Measurements from ENCODE around the gene NRDC. TPM values are rescaled to one million over a fixed set of nuclear protein-coding genes. Genes with fewer than 3 reads are reported as not detected.
A peak's percentile ranks its signal among the peaks of the same experiment; 100 is the strongest.

NRDC gene
- total RNA-seq, 2 experiments from 2014 or later: 116 to 118 TPM

- Mint-ChIP-seq H3K9me3 (no peaks in the 10 kb centered on the region), H3K27me3 (no peaks in the 10 kb centered on the region), H3K36me3 (peaks cover 9% of the 10 kb centered on the region), H3K27ac (no peak overlapping the region), H3K4me1 (peaks cover 2% of the 10 kb centered on the region), H3K4me3 (no peak overlapping the region)
- no peak for DNase-seq
Observed at GRCh38 chr1:51780927-51781326, 97.6 kb downstream of the NRDC start.

GRCh38 chr1:51776408-51776807, 102.1 kb downstream of the NRDC start:
- peaks cover 12% of the 10 kb centered on the region for H3K4me1 Mint-ChIP-seq
- no peak overlapping the region for H3K27ac Mint-ChIP-seq
- peaks cover 11% of the 10 kb centered on the region for H3K36me3 Mint-ChIP-seq
- no peak overlapping the region for H3K4me3 Mint-ChIP-seq
- H3K27me3 Mint-ChIP-seq: no peaks in the 10 kb centered on the region
- H3K9me3 Mint-ChIP-seq: no peaks in the 10 kb centered on the region
- DNase-seq: no peak

GRCh38 chr1:51768971-51769588, 109.4 kb downstream of the NRDC start:
- no peak overlapping the region for H3K4me3 Mint-ChIP-seq
- H3K36me3 Mint-ChIP-seq: peaks cover 20% of the 10 kb centered on the region
- peaks cover 12% of the 10 kb centered on the region for H3K4me1 Mint-ChIP-seq
- H3K27me3 Mint-ChIP-seq: no peaks in the 10 kb centered on the region
- DNase-seq: no peak
- no peak overlapping the region for H3K27ac Mint-ChIP-seq
- no peaks in the 10 kb centered on the region for H3K9me3 Mint-ChIP-seq

- H3K27me3 Mint-ChIP-seq: no peaks in the 10 kb centered on the region
- peak overlapping the region; percentile 7 for H3K27ac Mint-ChIP-seq
Observed at GRCh38 chr1:51761351-51761750, 117.2 kb downstream of the NRDC start.

DNA sequence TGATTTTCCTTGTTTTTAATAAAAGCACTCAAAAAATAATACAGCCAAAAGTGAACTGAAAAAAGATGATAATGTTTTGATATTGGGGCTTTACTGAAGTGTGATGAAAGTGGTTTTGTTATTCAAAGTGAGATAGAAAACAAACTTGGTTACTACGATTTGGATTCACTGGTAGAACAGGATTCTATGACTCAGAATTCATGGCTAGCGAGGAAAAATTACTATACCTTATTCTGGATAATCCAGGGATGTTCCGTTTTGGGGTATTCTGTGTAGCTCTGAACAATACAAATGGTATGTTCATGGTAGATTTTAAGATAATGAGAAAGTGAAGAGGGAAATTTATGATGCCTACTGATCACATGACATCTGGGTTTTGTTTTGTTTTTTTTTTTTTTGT, 117.7 kb downstream of the NRDC start:
- Mint-ChIP-seq H3K36me3 (peaks cover 3% of the 10 kb centered on the region), H3K4me1 (peaks cover 16% of the 10 kb centered on the region)

More at GRCh38 chr1:51761351-51761750, 117.2 kb downstream of the NRDC start:
- H3K4me3 Mint-ChIP-seq: no peak overlapping the region
- no peaks in the 10 kb centered on the region for H3K9me3 Mint-ChIP-seq
- peaks cover 6% of the 10 kb centered on the region for H3K36me3 Mint-ChIP-seq
- DNase-seq: no peak
- H3K4me1 Mint-ChIP-seq: peaks cover 16% of the 10 kb centered on the region

DNA sequence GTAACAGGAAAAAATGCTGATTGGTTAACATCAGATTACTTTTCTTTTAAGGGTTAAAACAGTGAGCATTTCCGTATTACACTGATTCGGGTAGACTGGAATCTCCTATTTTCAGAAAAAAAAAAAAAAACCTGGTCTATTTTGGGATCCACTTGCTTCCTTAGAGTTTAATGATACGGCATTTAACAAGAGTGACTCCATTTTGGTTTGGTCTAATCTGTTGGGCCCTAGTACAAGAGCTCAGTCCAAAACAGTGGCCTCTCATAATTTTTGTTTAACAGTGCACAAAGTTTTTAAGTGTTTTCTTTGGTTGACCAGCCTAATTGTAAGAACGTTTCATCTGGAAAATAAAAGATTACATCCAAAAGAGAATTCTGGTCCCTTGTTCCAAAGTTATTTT, 120.2 kb downstream of the NRDC start:
- Mint-ChIP-seq H3K27ac (no peak overlapping the region), H3K27me3 (no peaks in the 10 kb centered on the region), H3K9me3 (no peaks in the 10 kb centered on the region), H3K4me3 (no peak overlapping the region), H3K36me3 (peaks cover 3% of the 10 kb centered on the region), H3K4me1 (peaks cover 16% of the 10 kb centered on the region)
- DNase-seq: no peak

More for the DNA sequence above, 117.7 kb downstream of the NRDC start:
- Mint-ChIP-seq H3K9me3 (no peaks in the 10 kb centered on the region), H3K27me3 (no peaks in the 10 kb centered on the region), H3K27ac (no peak overlapping the region), H3K4me3 (no peak overlapping the region)
- no peak for DNase-seq

GRCh38 chr1:51756290-51756689, 122.2 kb downstream of the NRDC start:
- no peak for DNase-seq
- peaks cover 12% of the 10 kb centered on the region for H3K36me3 Mint-ChIP-seq
- H3K4me3 Mint-ChIP-seq: no peak overlapping the region
- no peaks in the 10 kb centered on the region for H3K27me3 Mint-ChIP-seq
- H3K9me3 Mint-ChIP-seq: no peaks in the 10 kb centered on the region
- no peak overlapping the region for H3K27ac Mint-ChIP-seq
- H3K4me1 Mint-ChIP-seq: peaks cover 17% of the 10 kb centered on the region

DNA sequence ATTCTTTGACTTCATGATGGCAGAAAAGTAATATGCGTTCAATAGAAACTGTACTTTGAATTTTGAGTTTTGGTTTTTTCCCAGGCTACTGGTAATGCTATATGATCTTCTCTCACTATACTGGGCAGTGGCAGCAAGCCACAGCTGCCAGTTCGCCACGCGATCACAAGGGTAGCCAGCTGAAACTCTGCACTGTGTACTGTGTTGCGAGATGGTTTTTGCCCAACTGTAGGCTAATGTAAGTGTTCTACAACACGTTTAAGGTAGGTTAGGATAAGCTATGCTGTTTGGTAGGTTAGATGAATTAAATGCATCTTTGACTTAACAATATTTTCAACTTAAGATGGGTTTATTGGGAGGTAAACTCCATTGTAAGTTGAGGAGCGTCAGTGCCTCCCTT, 123.1 kb downstream of the NRDC start:
- DNase-seq: no peak
- Mint-ChIP-seq H3K36me3 (peaks cover 9% of the 10 kb centered on the region), H3K4me1 (peaks cover 13% of the 10 kb centered on the region), H3K27me3 (no peaks in the 10 kb centered on the region), H3K27ac (no peak overlapping the region), H3K4me3 (no peak overlapping the region), H3K9me3 (no peaks in the 10 kb centered on the region)

DNA sequence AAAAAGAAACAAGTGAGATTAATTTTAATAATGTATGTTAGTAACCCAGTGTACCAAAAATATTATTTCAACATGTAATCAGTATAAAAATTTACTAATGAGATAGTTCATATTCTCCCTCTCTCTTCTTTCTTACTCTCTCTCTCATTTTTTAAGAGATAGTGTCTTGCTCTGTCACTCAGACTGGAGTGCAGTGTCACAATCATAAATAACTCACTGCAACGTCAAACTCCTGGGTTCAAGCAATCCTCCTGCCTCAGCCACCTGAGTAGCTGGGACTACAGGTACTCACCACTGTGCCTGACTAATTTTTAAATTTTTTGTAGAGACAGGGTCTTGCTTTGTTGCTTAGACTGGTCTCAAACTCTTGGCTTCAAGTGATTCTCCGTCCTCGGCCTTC, 123.9 kb downstream of the NRDC start:
- Mint-ChIP-seq H3K4me1 (peaks cover 8% of the 10 kb centered on the region), H3K27me3 (no peaks in the 10 kb centered on the region), H3K4me3 (no peak overlapping the region), H3K36me3 (peaks cover 9% of the 10 kb centered on the region), H3K9me3 (no peaks in the 10 kb centered on the region), H3K27ac (no peak overlapping the region)
- no peak for DNase-seq

DNA sequence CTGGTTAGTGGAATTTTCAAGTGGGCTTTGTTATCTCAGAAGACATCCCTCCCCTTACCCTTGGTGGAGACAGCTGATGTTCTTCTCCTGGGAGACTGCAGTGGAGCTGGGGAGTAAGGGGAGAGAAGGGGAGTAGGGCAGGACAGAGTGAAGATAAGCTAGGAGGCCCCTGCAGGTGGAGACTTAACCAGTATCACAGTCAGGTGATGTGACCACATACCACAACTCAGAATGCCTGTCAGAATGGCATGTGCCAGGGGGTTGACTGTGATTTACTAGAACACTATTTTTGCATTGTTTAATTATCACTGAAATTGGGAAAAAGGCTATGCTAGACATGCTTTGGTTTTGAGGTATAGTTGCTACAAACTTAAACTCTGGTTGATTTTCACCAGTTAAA, 124.6 kb downstream of the NRDC start:
- Mint-ChIP-seq H3K36me3 (peaks cover 11% of the 10 kb centered on the region), H3K4me3 (no peak overlapping the region), H3K27me3 (no peaks in the 10 kb centered on the region), H3K4me1 (peaks cover 10% of the 10 kb centered on the region), H3K27ac (no peak overlapping the region), H3K9me3 (no peaks in the 10 kb centered on the region)
- DNase-seq: no peak

DNA sequence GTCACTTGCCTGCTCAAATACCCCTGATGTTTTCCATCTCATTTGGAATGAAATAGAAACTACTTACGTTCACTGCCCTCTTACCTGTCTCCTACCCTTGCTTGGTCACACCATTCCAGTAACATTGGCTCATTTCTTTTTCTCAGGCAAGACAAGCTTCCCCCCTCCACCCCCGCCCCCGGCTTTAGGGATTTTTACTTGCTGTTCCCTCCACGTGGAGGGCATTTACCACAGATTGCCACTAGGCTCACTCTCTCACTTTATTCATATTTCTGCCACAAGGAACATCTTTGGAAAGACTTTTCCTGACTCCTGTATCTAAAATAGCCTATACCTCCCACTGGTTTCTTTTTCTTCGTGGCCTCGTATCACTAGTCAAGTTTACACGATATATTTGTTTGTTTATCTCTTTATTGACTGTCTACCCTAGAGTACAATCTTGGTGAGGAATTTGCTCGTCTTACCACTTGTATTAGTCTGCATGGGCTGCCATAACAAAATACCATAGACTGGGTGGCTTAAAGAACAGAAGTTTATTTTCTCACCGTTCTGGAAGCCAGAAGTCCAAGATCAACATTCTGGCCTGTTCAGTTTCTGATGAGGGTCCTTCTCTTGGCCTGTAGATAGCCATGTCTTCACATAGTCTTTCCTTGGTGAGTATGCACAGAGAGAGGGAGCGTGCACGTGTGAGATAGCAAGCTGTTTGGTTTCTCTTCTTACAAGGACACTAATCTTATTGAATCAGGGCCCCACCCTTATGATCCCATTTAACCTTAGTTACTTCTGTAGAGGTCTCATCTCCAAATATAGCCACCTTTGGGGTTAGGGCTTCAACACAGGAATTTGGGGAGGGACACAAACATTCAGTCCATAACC, 126.2 kb downstream of the NRDC start:
- H3K27me3 Mint-ChIP-seq: no peaks in the 10 kb centered on the region
- H3K9me3 Mint-ChIP-seq: no peaks in the 10 kb centered on the region
- no peak for DNase-seq
- H3K36me3 Mint-ChIP-seq: peaks cover 14% of the 10 kb centered on the region
- no peak overlapping the region for H3K4me3 Mint-ChIP-seq
- peaks cover 10% of the 10 kb centered on the region for H3K4me1 Mint-ChIP-seq
- H3K27ac Mint-ChIP-seq: no peak overlapping the region

- Mint-ChIP-seq H3K4me3 (no peak overlapping the region), H3K27me3 (no peaks in the 10 kb centered on the region), H3K9me3 (no peaks in the 10 kb centered on the region), H3K27ac (no peak overlapping the region), H3K4me1 (peaks cover 7% of the 10 kb centered on the region), H3K36me3 (peaks cover 18% of the 10 kb centered on the region)
- no peak for DNase-seq
Observed at GRCh38 chr1:51750729-51751128, 127.8 kb downstream of the NRDC start.

- Mint-ChIP-seq H3K27me3 (no peaks in the 10 kb centered on the region), H3K9me3 (no peaks in the 10 kb centered on the region), H3K4me1 (peaks cover 7% of the 10 kb centered on the region), H3K4me3 (no peak overlapping the region), H3K36me3 (peaks cover 18% of the 10 kb centered on the region), H3K27ac (no peak overlapping the region)
- no peak for DNase-seq
Observed at GRCh38 chr1:51750218-51750617, 128.3 kb downstream of the NRDC start.

DNA sequence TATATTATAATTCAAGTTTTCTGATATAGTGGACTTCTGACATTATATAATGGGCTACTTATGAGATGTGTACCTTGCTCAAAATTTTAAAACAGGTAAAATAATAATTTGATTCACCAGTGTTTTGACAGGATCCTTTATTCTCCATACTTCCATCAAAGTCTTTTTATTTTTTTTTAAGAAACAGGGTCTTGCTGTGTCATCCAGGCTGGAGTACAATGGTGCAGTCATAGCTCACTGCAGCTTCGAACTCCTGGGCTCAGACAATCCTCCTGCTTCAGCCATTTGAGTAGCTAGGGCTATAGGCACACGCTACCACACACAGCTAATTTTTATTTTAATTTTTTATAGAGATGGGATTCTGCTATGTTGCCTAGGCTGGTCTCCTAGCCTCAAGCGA, 129.4 kb downstream of the NRDC start:
- no peaks in the 10 kb centered on the region for H3K9me3 Mint-ChIP-seq
- H3K27ac Mint-ChIP-seq: no peak overlapping the region
- no peak for DNase-seq
- H3K4me3 Mint-ChIP-seq: no peak overlapping the region
- peaks cover 18% of the 10 kb centered on the region for H3K36me3 Mint-ChIP-seq
- H3K27me3 Mint-ChIP-seq: no peaks in the 10 kb centered on the region
- peaks cover 18% of the 10 kb centered on the region for H3K4me1 Mint-ChIP-seq

DNA sequence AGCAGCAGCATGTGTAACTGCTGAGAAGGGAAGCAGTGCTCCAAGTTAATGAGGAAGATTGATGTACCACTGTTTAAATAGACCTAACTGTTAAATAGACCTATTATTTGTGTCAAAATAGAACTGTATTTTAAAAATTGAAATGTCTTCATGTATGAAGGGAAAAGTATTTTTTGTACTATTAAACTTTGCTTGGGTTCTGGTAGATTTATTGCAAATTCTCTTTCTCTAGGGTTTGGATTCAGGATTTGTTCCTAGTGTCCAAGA, 133.3 kb downstream of the NRDC start:
- Mint-ChIP-seq H3K27me3 (no peaks in the 10 kb centered on the region), H3K36me3 (peaks cover 13% of the 10 kb centered on the region), H3K9me3 (no peaks in the 10 kb centered on the region), H3K4me3 (no peak overlapping the region), H3K27ac (no peak overlapping the region), H3K4me1 (peaks cover 19% of the 10 kb centered on the region)
- DNase-seq: no peak

Measured in activated naive CD8-positive, alpha-beta T cell treated with anti-CD3 and anti-CD28 coated beads for 36 hours (primary cell).